Placental pericyte (primary cell): ENCODE results near the gene SLC30A4. TPM values are rescaled to one million over a fixed set of nuclear protein-coding genes. Genes with fewer than 3 reads are reported as not detected.

Experiments used
- small RNA-seq: library from RNA; depleted of rRNA; stranded (forward); fragments of <200 nt; gene quantifications from one replicate; pipeline ENCODE3, GENCODE V24; 2012; ENCODE audit warnings: low replicate concordance
- total RNA-seq: library from RNA; depleted of rRNA; stranded (reverse); fragments of >200 nt; gene quantifications from 2 replicates; pipeline ENCODE4 v1.2.3, GENCODE V29; 2012

Gene SLC30A4, protein sequence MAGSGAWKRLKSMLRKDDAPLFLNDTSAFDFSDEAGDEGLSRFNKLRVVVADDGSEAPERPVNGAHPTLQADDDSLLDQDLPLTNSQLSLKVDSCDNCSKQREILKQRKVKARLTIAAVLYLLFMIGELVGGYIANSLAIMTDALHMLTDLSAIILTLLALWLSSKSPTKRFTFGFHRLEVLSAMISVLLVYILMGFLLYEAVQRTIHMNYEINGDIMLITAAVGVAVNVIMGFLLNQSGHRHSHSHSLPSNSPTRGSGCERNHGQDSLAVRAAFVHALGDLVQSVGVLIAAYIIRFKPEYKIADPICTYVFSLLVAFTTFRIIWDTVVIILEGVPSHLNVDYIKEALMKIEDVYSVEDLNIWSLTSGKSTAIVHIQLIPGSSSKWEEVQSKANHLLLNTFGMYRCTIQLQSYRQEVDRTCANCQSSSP
- total RNA-seq, result 9.8 and 11.6 TPM in 2 replicates

DNA sequence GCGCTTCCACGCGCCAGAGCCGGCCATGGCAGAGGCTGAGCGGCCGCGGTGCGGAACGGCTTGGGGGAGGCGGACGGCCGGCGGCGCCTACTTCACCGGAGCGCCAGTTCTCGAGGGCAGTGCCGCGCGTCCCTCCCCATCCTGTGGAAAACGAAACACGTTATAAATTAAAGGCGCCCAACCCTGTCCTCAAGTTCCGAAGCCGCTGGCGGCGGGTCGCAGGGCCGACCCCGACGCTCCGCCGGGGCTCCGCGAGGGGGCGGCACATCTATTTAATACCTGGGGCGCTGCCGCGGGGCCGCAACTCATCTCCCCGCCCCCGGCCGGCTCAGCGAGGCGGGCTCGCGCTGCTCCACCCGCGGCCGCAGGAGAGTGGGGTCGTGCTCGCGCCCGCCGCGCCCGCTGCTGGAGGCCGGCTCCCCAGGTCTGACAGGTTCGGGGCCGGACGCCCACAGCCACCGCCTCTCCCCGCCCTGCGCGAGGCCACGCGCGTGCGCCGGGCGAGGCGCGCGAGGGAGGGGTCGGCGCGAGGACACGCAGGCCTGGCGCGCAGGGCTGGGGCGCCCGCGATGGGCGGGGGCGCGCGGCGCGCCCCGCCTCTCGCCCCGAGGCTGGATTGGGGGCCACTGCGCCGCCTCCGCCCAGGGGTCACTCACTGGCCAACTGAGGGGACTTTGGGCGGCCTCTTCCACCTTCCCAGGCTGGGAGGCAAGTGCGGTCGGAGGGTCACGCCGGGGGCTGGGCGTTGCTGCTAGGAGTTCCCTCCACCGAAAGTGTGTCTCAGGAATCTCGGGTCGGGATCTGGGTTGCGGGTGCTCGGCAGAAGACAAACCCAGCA, at the start of gene SLC30A4:
Gene SLC30A4 (minus strand): TSS at position 428 of the 838 bp plus-strand sequence. CDS start 401 bp downstream, at position 27.

Small RNA genes within 50 kb of the gene (small RNA-seq; reads per million reads assigned to genes)
- gene DPPA5P2, result not detected
- gene SNORA41B, result 0.10 reads per million

Other genes starting within 250 kb of the SLC30A4 start
- 0.29 and 0.88 TPM in 2 replicates for gene GATM, start 144.2 kb downstream of the SLC30A4 start, total RNA-seq
- 49.0 and 75.2 TPM in 2 replicates for gene BLOC1S6, start 64.6 kb upstream of the SLC30A4 start, total RNA-seq
- 86.5 and 90.4 TPM in 2 replicates for gene SQOR, start 112.3 kb upstream of the SLC30A4 start, total RNA-seq